A549 (cell line): Measurements from ENCODE around the gene PNMT. TPM values are rescaled to one million over a fixed set of nuclear protein-coding genes. Genes with fewer than 3 reads are reported as not detected.

Experiments used
- ATAC-seq, 2 experiments: fragments of 200-7000 bp in 1 of 2; fragments of >200 bp in 1 of 2; cut with Nextera tagmentation in 1 of 2; cut with Tn5 transposase in 1 of 2; 3 replicates each; pipeline versions ENCODE4 v1.8.0 to v1.9.1; 2018 to 2020; ENCODE audit warnings: mild to moderate bottlenecking in 1 of 2, moderate library complexity in 1 of 2
- CTCF ChIA-PET: fragments of 300-600 bp; sonication (Branson Sonifier 250); formaldehyde crosslinking; extraction: SDS; loops from one replicate; lab custom pipeline; 2021; ENCODE audit warnings: antibody characterized with exemption, inconsistent platforms; lab: Yijun Ruan, JAX
- POLR2A ChIA-PET: fragments of 350-600 bp; formaldehyde crosslinking; extraction: SDS; loops from one replicate; lab custom pipeline; 2021; ENCODE audit warnings: antibody characterized with exemption, inconsistent platforms; lab: Yijun Ruan, JAX
- DNase-seq, 2 experiments: peaks; one replicate each; pipeline versions ENCODE4 v3.0.0 to v3.0.0-alpha.2; 2011 to 2016; ENCODE audit warnings: low read depth in 1 of 2, low spot score in 1 of 2
- FAIRE-seq: peaks from 2 replicates; lab custom pipeline; 2011; peaks lifted over from hg19 to GRCh38; lab: Jason Lieb, UNC
- H3K27ac ChIP-seq, 2 experiments: fragments of >200 bp; sonication (Bioruptor Twin); formaldehyde crosslinking; 3 replicates each; pipeline ENCODE4 v1.5.1; 2016 to 2017
- H3K4me1 ChIP-seq: fragments of >200 bp; sonication (Bioruptor Twin); formaldehyde crosslinking; 3 replicates; pipeline ENCODE4 v1.6.1; 2016
- H3K4me2 ChIP-seq: fragments of >200 bp; sonication (Bioruptor Twin); formaldehyde crosslinking; 3 replicates; pipeline ENCODE4 v1.6.1; 2016
- H3K4me3 ChIP-seq: fragments of >200 bp; sonication (Bioruptor Twin); formaldehyde crosslinking; 3 replicates; pipeline ENCODE4 v1.5.1; 2016
- H3K9me3 ChIP-seq: fragments of >200 bp; sonication (Bioruptor Twin); formaldehyde crosslinking; 3 replicates; pipeline ENCODE4 v1.6.1; 2016
- CBX2 ChIP-seq: fragments of 200-600 bp; sonication (generic); IDR thresholded peaks from 2 replicates; pipeline ENCODE4 v1.6.1; 2016; ENCODE audit warnings: low read depth, mild to moderate bottlenecking, borderline replicate concordance
- CBX8 ChIP-seq: fragments of 200-600 bp; sonication (generic); IDR thresholded peaks from 2 replicates; pipeline ENCODE4 v1.6.1; 2016
- CHD2 ChIP-seq: fragments of 150-350 bp; IDR thresholded peaks from 2 replicates; pipeline ENCODE4 v1.6.1; 2014; ENCODE audit warnings: low read length; ENCODE audit not compliant: partially characterized antibody
- CHD4 ChIP-seq: fragments of 200-600 bp; sonication (generic); IDR thresholded peaks from 2 replicates; pipeline ENCODE4 v1.6.1; 2016; ENCODE audit warnings: antibody characterized with exemption, mild to moderate bottlenecking, borderline replicate concordance
- E2F6 ChIP-seq: IDR thresholded peaks from 2 replicates; pipeline ENCODE4 v1.6.1; 2012; ENCODE audit warnings: low read depth, borderline replicate concordance
- ELK1 ChIP-seq: fragments of 150-350 bp; IDR thresholded peaks from 2 replicates; pipeline ENCODE4 v1.6.1; 2014; ENCODE audit warnings: low read depth, mild to moderate bottlenecking, low read length
- ESRRA ChIP-seq: fragments of 150-350 bp; IDR thresholded peaks from 2 replicates; pipeline ENCODE4 v1.6.1; 2014; ENCODE audit warnings: mild to moderate bottlenecking, low read length, borderline replicate concordance
- FOSL2 ChIP-seq, 2 experiments: fragments of 450-650 bp in 1 of 2; fragments of >200 bp in 1 of 2; sonication (Bioruptor Twin) in 1 of 2; formaldehyde crosslinking; IDR thresholded peaks; 2 replicates each; pipeline versions ENCODE4 v1.5.0 to v1.6.1; 2016 to 2020; ENCODE audit warnings: mild to moderate bottlenecking in 1 of 2, moderate library complexity in 1 of 2
- HEYL ChIP-seq: fragments of 250-450 bp; sonication (Bioruptor Pico); IDR thresholded peaks from 2 replicates; pipeline ENCODE4 v1.8.0; 2021; ENCODE audit warnings: mild to moderate bottlenecking, moderate library complexity
- HOXB13 ChIP-seq: fragments of 250-450 bp; sonication (Bioruptor Pico); IDR thresholded peaks from 2 replicates; pipeline ENCODE4 v1.5.0; 2020; ENCODE audit warnings: low read depth, mild to moderate bottlenecking, moderate library complexity
- KDM1A ChIP-seq: fragments of 200-600 bp; sonication (generic); IDR thresholded peaks from 2 replicates; pipeline ENCODE4 v1.6.1; 2016; ENCODE audit warnings: low read depth, mild to moderate bottlenecking
- NFE2L2 ChIP-seq: fragments of 150-350 bp; conservative IDR thresholded peaks from 2 replicates; pipeline ENCODE4 v1.6.1; 2014; ENCODE audit warnings: low read length
- NPAS2 ChIP-seq: fragments of 250-450 bp; sonication (Bioruptor Pico); IDR thresholded peaks from 2 replicates; pipeline ENCODE4 v1.8.0; 2022; ENCODE audit warnings: mild to moderate bottlenecking, moderate library complexity, borderline replicate concordance
- NR3C1 ChIP-seq: fragments of >200 bp; sonication (Bioruptor Twin); formaldehyde crosslinking; IDR thresholded peaks from 3 replicates; pipeline ENCODE4 v1.6.1; 2017
- PBX3 ChIP-seq: IDR thresholded peaks from 2 replicates; pipeline ENCODE4 v1.6.1; 2012
- PHF8 ChIP-seq: fragments of 200-600 bp; sonication (generic); IDR thresholded peaks from 2 replicates; pipeline ENCODE4 v1.6.1; 2016; ENCODE audit warnings: low read depth, mild to moderate bottlenecking, antibody characterized with exemption, moderate library complexity, borderline replicate concordance
- RAD21 ChIP-seq, 2 experiments: fragments of >200 bp in 1 of 2; sonication (Bioruptor Twin) in 1 of 2; formaldehyde crosslinking in 1 of 2; IDR thresholded peaks in 1 of 2; conservative IDR thresholded peaks in 1 of 2; 2 replicates in 1 of 2; 3 replicates in 1 of 2; pipeline ENCODE4 v1.6.1; 2012 to 2018; ENCODE audit warnings: inconsistent platforms in 1 of 2
- RCOR1 ChIP-seq: fragments of 150-350 bp; IDR thresholded peaks from 2 replicates; pipeline ENCODE4 v1.6.1; 2014; ENCODE audit warnings: antibody characterized with exemption, low read length, low read depth
- SREBF2 ChIP-seq: fragments of 450-650 bp; IDR thresholded peaks from 2 replicates; pipeline ENCODE4 v1.6.1; 2014; ENCODE audit warnings: mild to moderate bottlenecking, moderate library complexity
- USF2 ChIP-seq: fragments of 450-650 bp; IDR thresholded peaks from 2 replicates; pipeline ENCODE4 v1.6.1; 2014; ENCODE audit warnings: antibody characterized with exemption
- WGBS: methylation state at CpG from one replicate; pipeline ENCODE4 v1.1.6; 2017; ENCODE audit errors: missing lambda C conversion rate; 5-methylcytosine and 5-hydroxymethylcytosine counted together
- polyA plus RNA-seq, 4 experiments: library from polyadenylated mRNA; depleted of rRNA in 3 of 4; stranded (reverse); fragments of >200 nt; fragmentation: RNase III in 1 of 4; extraction: RNeasy Plus Mini Kit Qiagen cat#74134 plus additional on column Dnase treatment in 1 of 4; gene quantifications; 2 replicates in 3 of 4; 3 replicates in 1 of 4; pipeline ENCODE4 v1.2.3, GENCODE V29; 2011 to 2017

The PNMT gene
- polyA plus RNA-seq, 2 of the 4 experiments (the other 2 are of a cell fraction), result not detected

- TF ChIP-seq FOSL2 (IDR thresholded peaks at IDR 0.05), result no peak
- no peak for TF ChIP-seq FOSL2 (CRISPR knock-in tag; IDR thresholded peaks at IDR 0.05)
- TF ChIP-seq CBX8, result no peak
- TF ChIP-seq RCOR1, result no peak
- no peak for TF ChIP-seq PBX3
Observed at GRCh38 chr17:39717660-39718059, 49.4 kb downstream of the PNMT start (continued).

- DNase-seq (no peak), FAIRE-seq (no peak), ATAC-seq (0 out of 6 replicates have a peak, but pooled peaks of 1 of the 2 experiments have one; percentile 3)
- TF ChIP-seq CHD4, result no peak
- TF ChIP-seq HOXB13 (CRISPR knock-in tag), result no peak
- no peak for TF ChIP-seq RAD21 (conservative IDR thresholded peaks at IDR 0.05 in 1 of 2, IDR thresholded peaks at IDR 0.05 in 1 of 2)
- TF ChIP-seq KDM1A, result no peak
- no peak for TF ChIP-seq CBX2
- no peak for TF ChIP-seq NFE2L2
- no peak for TF ChIP-seq ELK1
- no peak for TF ChIP-seq NPAS2
- TF ChIP-seq E2F6, result no peak
- TF ChIP-seq RCOR1, result no peak
- no peak for TF ChIP-seq ESRRA
- TF ChIP-seq PHF8, result no peak
- no peak for TF ChIP-seq FOSL2 (IDR thresholded peaks at IDR 0.05)
- TF ChIP-seq FOSL2 (CRISPR knock-in tag; IDR thresholded peaks at IDR 0.05), result no peak
- TF ChIP-seq NR3C1, result no peak
- no peak for TF ChIP-seq SREBF2
- TF ChIP-seq CHD2, result no peak
- no peak for TF ChIP-seq USF2
- no peak for TF ChIP-seq HEYL (CRISPR knock-in tag)
- H3K4me1 ChIP-seq, result peaks cover 4% of the 10 kb centered on the region; the same call in 1 of the 3 replicates
- no peak overlapping the region for H3K27ac ChIP-seq
- 90% methylated on average over 7 of the region's 7 CpGs for WGBS
- ChIA-PET POLR2A (interaction anchor here (1.4 kb wide), 1 partner anchor 20 kb away, joined by 4 read pairs; the partner anchor contains the start of gene ERBB2), CTCF (interaction anchor here (0.6 to 4.9 kb wide), 14 partner anchors 9 to 176 kb away, joined by 3 to 43 read pairs (median 5); partner anchors contain the start of genes ERBB2 and MIEN1)
- H3K4me2 ChIP-seq, result no peak overlapping the region
- H3K9me3 ChIP-seq, result no peaks in the 10 kb centered on the region
- no peak overlapping the region for H3K4me3 ChIP-seq
Observed at GRCh38 chr17:39719563-39720355, 51.5 kb downstream of the PNMT start.

Other genes starting within 250 kb of the PNMT start
- 74.9 and 76.2 TPM in 2 replicates for gene MED1, start 217.2 kb upstream of the PNMT start, polyA plus RNA-seq (2011; rRNA removed)
- gene MED1, start 217.2 kb upstream of the PNMT start, polyA plus RNA-seq (2017; fragmentation: RNase III; extraction: RNeasy Plus Mini Kit Qiagen cat#74134 plus additional on column Dnase treatment), result 33.8 to 37.0 TPM (median 34.7 TPM) in 3 replicates
- gene CDK12, start 207.0 kb upstream of the PNMT start, polyA plus RNA-seq (2011; rRNA removed), result 42.1 and 47.3 TPM in 2 replicates
- gene CDK12, start 207.0 kb upstream of the PNMT start, polyA plus RNA-seq (2017; fragmentation: RNase III; extraction: RNeasy Plus Mini Kit Qiagen cat#74134 plus additional on column Dnase treatment), result 36.7 to 40.0 TPM (median 37.8 TPM) in 3 replicates
- not detected in 2 replicates for gene NEUROD2, start 60.5 kb upstream of the PNMT start, polyA plus RNA-seq (2011; rRNA removed)
- gene NEUROD2, start 60.5 kb upstream of the PNMT start, polyA plus RNA-seq (2017; fragmentation: RNase III; extraction: RNeasy Plus Mini Kit Qiagen cat#74134 plus additional on column Dnase treatment), result not detected in 3 replicates
- gene PPP1R1B, start 41.5 kb upstream of the PNMT start, polyA plus RNA-seq (2011; rRNA removed), result 0.07 and 0.10 TPM in 2 replicates
- gene PPP1R1B, start 41.5 kb upstream of the PNMT start, polyA plus RNA-seq (2017; fragmentation: RNase III; extraction: RNeasy Plus Mini Kit Qiagen cat#74134 plus additional on column Dnase treatment), result not detected in 3 replicates
- gene STARD3, start 31.3 kb upstream of the PNMT start, polyA plus RNA-seq (2011; rRNA removed), result 56.0 and 60.9 TPM in 2 replicates
- 53.0 to 56.1 TPM (median 54.6 TPM) in 3 replicates for gene STARD3, start 31.3 kb upstream of the PNMT start, polyA plus RNA-seq (2017; fragmentation: RNase III; extraction: RNeasy Plus Mini Kit Qiagen cat#74134 plus additional on column Dnase treatment)
- gene TCAP, start 3.1 kb upstream of the PNMT start, polyA plus RNA-seq (2011; rRNA removed), result 0.41 and 0.67 TPM in 2 replicates
- gene TCAP, start 3.1 kb upstream of the PNMT start, polyA plus RNA-seq (2017; fragmentation: RNase III; extraction: RNeasy Plus Mini Kit Qiagen cat#74134 plus additional on column Dnase treatment), result 1.0 to 1.6 TPM (median 1.2 TPM) in 3 replicates
- gene PGAP3, start 19.6 kb downstream of the PNMT start, polyA plus RNA-seq (2011; rRNA removed), result 8.5 and 10.6 TPM in 2 replicates
- gene PGAP3, start 19.6 kb downstream of the PNMT start, polyA plus RNA-seq (2017; fragmentation: RNase III; extraction: RNeasy Plus Mini Kit Qiagen cat#74134 plus additional on column Dnase treatment), result 6.2 to 8.0 TPM (median 7.3 TPM) in 3 replicates
- 22.4 and 34.8 TPM in 2 replicates for gene ERBB2, start 31.6 kb downstream of the PNMT start, polyA plus RNA-seq (2011; rRNA removed)
- 28.6 to 32.4 TPM (median 32.0 TPM) in 3 replicates for gene ERBB2, start 31.6 kb downstream of the PNMT start, polyA plus RNA-seq (2017; fragmentation: RNase III; extraction: RNeasy Plus Mini Kit Qiagen cat#74134 plus additional on column Dnase treatment)
- gene MIEN1, start 62.1 kb downstream of the PNMT start, polyA plus RNA-seq (2011; rRNA removed), result 63.9 and 111 TPM in 2 replicates
- gene MIEN1, start 62.1 kb downstream of the PNMT start, polyA plus RNA-seq (2017; fragmentation: RNase III; extraction: RNeasy Plus Mini Kit Qiagen cat#74134 plus additional on column Dnase treatment), result 73.2 to 86.5 TPM (median 85.5 TPM) in 3 replicates
- 5.9 and 8.6 TPM in 2 replicates for gene GRB7, start 69.5 kb downstream of the PNMT start, polyA plus RNA-seq (2011; rRNA removed)
- 5.0 to 10.7 TPM (median 10.1 TPM) in 3 replicates for gene GRB7, start 69.5 kb downstream of the PNMT start, polyA plus RNA-seq (2017; fragmentation: RNase III; extraction: RNeasy Plus Mini Kit Qiagen cat#74134 plus additional on column Dnase treatment)
- gene IKZF3, start 195.9 kb downstream of the PNMT start, polyA plus RNA-seq (2011; rRNA removed), result not detected in 2 replicates
- not detected in 3 replicates for gene IKZF3, start 195.9 kb downstream of the PNMT start, polyA plus RNA-seq (2017; fragmentation: RNase III; extraction: RNeasy Plus Mini Kit Qiagen cat#74134 plus additional on column Dnase treatment)
- not detected in 2 replicates for gene ZPBP2, start 199.7 kb downstream of the PNMT start, polyA plus RNA-seq (2011; rRNA removed)
- not detected in 3 replicates for gene ZPBP2, start 199.7 kb downstream of the PNMT start, polyA plus RNA-seq (2017; fragmentation: RNase III; extraction: RNeasy Plus Mini Kit Qiagen cat#74134 plus additional on column Dnase treatment)